Measurements from ENCODE around the gene GJA10.
A peak's percentile ranks its signal among the peaks of the same experiment; 100 is the strongest.
"Not testable (repeated sequence)": the region's sequence is repeated elsewhere in the genome, so short reads cannot be mapped to it uniquely, and the experiment has no call there.

Gene GJA10

DNA sequence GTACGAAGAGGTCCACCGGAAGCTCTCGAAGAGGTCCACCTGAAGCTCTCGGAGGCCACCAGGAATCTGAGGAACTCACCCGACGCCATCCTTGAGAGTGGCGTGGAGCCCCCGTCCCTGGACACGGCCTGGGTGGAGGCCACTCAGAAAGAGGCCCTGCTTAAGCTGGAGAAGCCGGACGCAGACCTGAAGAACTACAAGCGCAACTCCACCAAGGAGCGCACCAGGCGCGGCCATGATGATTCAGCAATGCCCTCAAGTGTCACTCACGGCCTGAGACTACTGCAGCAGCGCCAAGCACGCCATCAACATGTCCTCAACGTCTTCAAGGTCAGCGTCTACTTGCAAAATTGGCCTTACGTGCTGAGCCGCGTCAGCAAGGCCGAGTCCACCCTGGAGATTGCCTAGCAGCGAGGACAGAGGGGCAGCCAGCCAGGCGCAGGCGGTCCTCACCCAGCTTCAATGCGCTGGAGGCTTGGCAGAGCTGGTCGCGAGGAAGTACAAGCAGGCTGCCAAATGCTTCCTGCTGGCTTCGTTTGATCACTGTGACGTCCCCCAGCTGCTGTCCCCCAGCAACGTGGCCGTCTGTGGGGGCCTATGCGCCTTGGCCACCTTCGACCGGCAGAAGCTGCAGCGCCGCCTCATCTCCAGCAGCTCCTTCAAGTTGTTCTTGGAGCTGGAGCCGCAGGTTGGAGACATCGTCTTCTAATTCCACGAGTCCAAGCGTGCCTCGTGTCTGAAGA is 7.7 kb upstream of the GJA10 start:
- Histone ChIP-seq H3K27ac (ENCODE audit: low read length) (no peak overlapping the region), H3K27me3 (ENCODE audit: control insufficient read depth, insufficient read depth, low read length) (no peaks in the 10 kb centered on the region), H3K9me3 (ENCODE audit: control insufficient read depth, insufficient read depth, low read length) (no peaks in the 10 kb centered on the region), H3K4me1 (ENCODE audit: control insufficient read depth, insufficient read depth, low read length) (no peaks in the 10 kb centered on the region), H3K4me3 (ENCODE audit: low read length) (no peak overlapping the region), H3K36me3 (ENCODE audit: control insufficient read depth, insufficient read depth, low read length) (no peaks in the 10 kb centered on the region)
- no peak for DNase-seq (ENCODE audit: low read depth, low spot score)
- WGBS (ENCODE audit: insufficient coverage, insufficient read length), result no CpG with 5 or more reads among the region's 44 CpGs

- Histone ChIP-seq H3K36me3 (ENCODE audit: control insufficient read depth, insufficient read depth, low read length) (no peaks in the 10 kb centered on the region), H3K4me1 (ENCODE audit: control insufficient read depth, insufficient read depth, low read length) (no peaks in the 10 kb centered on the region), H3K27me3 (ENCODE audit: control insufficient read depth, insufficient read depth, low read length) (no peaks in the 10 kb centered on the region), H3K27ac (ENCODE audit: low read length) (no peak overlapping the region), H3K4me3 (ENCODE audit: low read length) (no peak overlapping the region), H3K9me3 (ENCODE audit: control insufficient read depth, insufficient read depth, low read length) (no peaks in the 10 kb centered on the region)
- DNase-seq (ENCODE audit: low read depth, low spot score), result no peak
- WGBS (ENCODE audit: insufficient coverage, insufficient read length), result no CpG with 5 or more reads among the region's 43 CpGs
Observed at GRCh38 chr6:89887452-89888137, 6.7 kb upstream of the GJA10 start.

DNA sequence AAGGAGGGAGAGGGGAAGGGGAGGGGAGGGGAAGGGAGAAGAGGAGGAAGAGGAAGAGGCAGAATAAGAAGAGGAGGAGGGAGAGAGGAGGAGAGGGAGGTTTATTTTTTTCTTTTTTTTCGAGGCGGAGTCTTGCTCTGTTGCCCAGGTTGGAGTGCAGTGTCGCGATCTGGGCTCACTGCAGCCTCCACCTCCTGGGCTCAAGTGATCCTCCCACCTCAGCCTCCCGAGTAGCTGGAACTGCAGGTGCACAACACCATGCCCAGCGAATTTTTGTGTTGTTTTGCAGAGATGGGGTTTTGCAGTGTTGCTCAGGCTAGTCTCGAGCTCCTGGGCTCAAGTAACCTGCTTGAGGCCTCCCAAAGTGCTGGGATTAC is 6.1 kb upstream of the GJA10 start:
- WGBS (ENCODE audit: insufficient coverage, insufficient read length), result no CpG with 5 or more reads among the region's 7 CpGs
- H3K27me3 ChIP-seq (ENCODE audit: control insufficient read depth, insufficient read depth, low read length), result no peaks in the 10 kb centered on the region
- no peak overlapping the region for H3K27ac ChIP-seq (ENCODE audit: low read length)
- DNase-seq (ENCODE audit: low read depth, low spot score), result no peak
- H3K9me3 ChIP-seq (ENCODE audit: control insufficient read depth, insufficient read depth, low read length), result no peaks in the 10 kb centered on the region
- no peak overlapping the region for H3K4me3 ChIP-seq (ENCODE audit: low read length)
- H3K36me3 ChIP-seq (ENCODE audit: control insufficient read depth, insufficient read depth, low read length), result no peaks in the 10 kb centered on the region
- no peaks in the 10 kb centered on the region for H3K4me1 ChIP-seq (ENCODE audit: control insufficient read depth, insufficient read depth, low read length)

- no peaks in the 10 kb centered on the region for H3K36me3 ChIP-seq (ENCODE audit: control insufficient read depth, insufficient read depth, low read length)
- no peak overlapping the region for H3K4me3 ChIP-seq (ENCODE audit: low read length)
- H3K9me3 ChIP-seq (ENCODE audit: control insufficient read depth, insufficient read depth, low read length), result no peaks in the 10 kb centered on the region
- DNase-seq (ENCODE audit: low read depth, low spot score), result no peak
- H3K4me1 ChIP-seq (ENCODE audit: control insufficient read depth, insufficient read depth, low read length), result no peaks in the 10 kb centered on the region
- H3K27me3 ChIP-seq (ENCODE audit: control insufficient read depth, insufficient read depth, low read length), result no peaks in the 10 kb centered on the region
- WGBS (ENCODE audit: insufficient coverage, insufficient read length), result no CpG with 5 or more reads among the region's 3 CpGs
- no peak overlapping the region for H3K27ac ChIP-seq (ENCODE audit: low read length)
Observed at GRCh38 chr6:89888871-89889270, 5.4 kb upstream of the GJA10 start.

GRCh38 chr6:89890845-89891528 is 3.3 kb upstream of the GJA10 start:
- H3K27ac ChIP-seq (ENCODE audit: low read length); H3K27me3 ChIP-seq (ENCODE audit: control insufficient read depth, insufficient read depth, low read length); H3K36me3 ChIP-seq (ENCODE audit: control insufficient read depth, insufficient read depth, low read length); H3K9me3 ChIP-seq (ENCODE audit: control insufficient read depth, insufficient read depth, low read length); H3K4me3 ChIP-seq (ENCODE audit: low read length); DNase-seq (ENCODE audit: low read depth, low spot score); H3K4me1 ChIP-seq (ENCODE audit: control insufficient read depth, insufficient read depth, low read length): not testable (repeated sequence)
- no CpG with 5 or more reads among the region's 11 CpGs for WGBS (ENCODE audit: insufficient coverage, insufficient read length)

DNA sequence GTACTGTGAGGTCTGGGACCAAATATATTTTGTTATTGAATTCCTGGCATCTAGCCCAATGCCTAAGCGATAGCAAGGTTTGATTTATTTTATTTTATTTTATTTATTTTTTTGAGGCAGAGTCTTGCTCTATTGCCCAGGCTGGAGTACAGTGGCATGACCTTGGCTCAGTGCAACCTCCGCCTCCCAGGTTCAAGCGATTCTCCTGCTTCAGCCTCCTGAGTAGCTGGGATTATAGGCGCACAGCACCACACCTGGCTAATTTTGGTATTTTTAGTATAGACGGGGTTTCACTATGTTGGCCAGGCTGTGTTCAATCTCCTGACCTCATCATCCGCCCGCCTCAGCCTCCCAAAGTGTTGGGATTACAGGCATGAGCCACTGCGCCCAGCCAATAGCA is 1.7 kb upstream of the GJA10 start:
- H3K27me3 ChIP-seq (ENCODE audit: control insufficient read depth, insufficient read depth, low read length); H3K4me1 ChIP-seq (ENCODE audit: control insufficient read depth, insufficient read depth, low read length); DNase-seq (ENCODE audit: low read depth, low spot score); H3K36me3 ChIP-seq (ENCODE audit: control insufficient read depth, insufficient read depth, low read length); H3K4me3 ChIP-seq (ENCODE audit: low read length); H3K9me3 ChIP-seq (ENCODE audit: control insufficient read depth, insufficient read depth, low read length); H3K27ac ChIP-seq (ENCODE audit: low read length): not testable (repeated sequence)
- no CpG with 5 or more reads among the region's 8 CpGs for WGBS (ENCODE audit: insufficient coverage, insufficient read length)

DNA sequence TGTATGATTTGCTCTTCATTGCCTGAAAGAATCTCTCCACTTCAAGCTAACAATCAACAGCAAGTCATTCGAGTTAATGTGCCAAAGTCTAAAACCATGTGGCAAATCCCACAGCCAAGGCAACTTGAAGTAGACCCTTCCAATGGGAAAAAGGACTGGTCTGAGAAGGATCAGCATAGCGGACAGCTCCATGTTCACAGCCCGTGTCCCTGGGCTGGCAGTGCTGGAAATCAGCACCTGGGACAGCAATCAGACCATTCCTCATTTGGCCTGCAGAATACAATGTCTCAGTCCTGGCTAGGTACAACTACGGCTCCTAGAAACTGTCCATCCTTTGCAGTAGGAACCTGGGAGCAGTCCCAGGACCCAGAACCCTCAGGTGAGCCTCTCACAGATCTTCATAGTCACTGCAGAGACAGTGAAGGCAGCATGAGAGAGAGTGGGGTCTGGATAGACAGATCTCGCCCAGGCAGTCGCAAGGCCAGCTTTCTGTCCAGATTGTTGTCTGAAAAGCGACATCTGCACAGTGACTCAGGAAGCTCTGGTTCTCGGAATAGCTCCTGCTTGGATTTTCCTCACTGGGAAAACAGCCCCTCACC is 1.1 kb downstream of the GJA10 start:
- peak; percentile 55 for DNase-seq (ENCODE audit: low read depth, low spot score)
- WGBS (ENCODE audit: insufficient coverage, insufficient read length), result no CpG with 5 or more reads among the region's 8 CpGs
- Histone ChIP-seq H3K4me1 (ENCODE audit: control insufficient read depth, insufficient read depth, low read length) (peaks cover 3% of the 10 kb centered on the region; the same call in 1 of the 2 replicates), H3K9me3 (ENCODE audit: control insufficient read depth, insufficient read depth, low read length) (no peaks in the 10 kb centered on the region), H3K27ac (ENCODE audit: low read length) (no peak overlapping the region), H3K4me3 (ENCODE audit: low read length) (no peak overlapping the region), H3K36me3 (ENCODE audit: control insufficient read depth, insufficient read depth, low read length) (no peaks in the 10 kb centered on the region), H3K27me3 (ENCODE audit: control insufficient read depth, insufficient read depth, low read length) (no peaks in the 10 kb centered on the region)

GRCh38 chr6:89910001-89910901 is 16.0 kb downstream of the GJA10 start:
- H3K4me1 ChIP-seq (ENCODE audit: control insufficient read depth, insufficient read depth, low read length); H3K4me3 ChIP-seq (ENCODE audit: low read length); DNase-seq (ENCODE audit: low read depth, low spot score): not testable (repeated sequence)

DNA sequence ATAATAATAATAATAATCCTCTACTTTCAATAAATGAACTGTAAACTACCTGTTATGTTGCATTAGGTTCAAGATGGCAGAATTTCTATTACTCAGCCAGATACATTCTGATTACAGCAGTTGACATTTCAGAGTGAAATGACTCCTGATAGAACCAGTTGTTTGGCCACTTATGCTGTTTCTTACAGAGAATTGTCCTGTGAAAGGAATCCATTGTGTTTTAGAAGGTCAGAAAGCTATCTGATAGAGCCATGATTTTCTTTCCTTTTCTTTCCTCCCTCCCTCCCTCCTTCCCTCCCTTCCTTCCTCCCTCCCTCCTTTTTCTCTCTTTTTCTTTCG is 16.6 kb downstream of the GJA10 start:
- Histone ChIP-seq H3K27me3 (ENCODE audit: control insufficient read depth, insufficient read depth, low read length) (no peaks in the 10 kb centered on the region), H3K4me3 (ENCODE audit: low read length) (no peak overlapping the region), H3K4me1 (ENCODE audit: control insufficient read depth, insufficient read depth, low read length) (no peaks in the 10 kb centered on the region), H3K27ac (ENCODE audit: low read length) (no peak overlapping the region), H3K36me3 (ENCODE audit: control insufficient read depth, insufficient read depth, low read length) (no peaks in the 10 kb centered on the region), H3K9me3 (ENCODE audit: control insufficient read depth, insufficient read depth, low read length) (no peaks in the 10 kb centered on the region)
- WGBS (ENCODE audit: insufficient coverage, insufficient read length), result no CpG with 5 or more reads among the region's 1 CpG
- DNase-seq (ENCODE audit: low read depth, low spot score), result no peak

More at GRCh38 chr6:89910001-89910901, 16.0 kb downstream of the GJA10 start:
- not testable (repeated sequence) for H3K36me3 ChIP-seq (ENCODE audit: control insufficient read depth, insufficient read depth, low read length); H3K27ac ChIP-seq (ENCODE audit: low read length); H3K27me3 ChIP-seq (ENCODE audit: control insufficient read depth, insufficient read depth, low read length); H3K9me3 ChIP-seq (ENCODE audit: control insufficient read depth, insufficient read depth, low read length)
- WGBS (ENCODE audit: insufficient coverage, insufficient read length), result no CpG with 5 or more reads among the region's 10 CpGs
